HepG2 (cell line): ENCODE data around the gene CDH2. TPM values are rescaled to one million over a fixed set of nuclear protein-coding genes. Genes with fewer than 3 reads are reported as not detected.

Experiments used
- ATAC-seq: fragments of 200-7000 bp; cut with Tn5 transposase; 3 replicates; pipeline ENCODE4 v1.9.1; 2020; ENCODE audit warnings: mild to moderate bottlenecking, moderate library complexity
- BruUV-seq: library from RNA; stranded (reverse); fragments of 400-500 nt; replicated peaks from 2 replicates; lab custom pipeline; 2021; lab: Mats Ljungman, UMichigan
- CTCF ChIA-PET: fragments of 300-600 bp; formaldehyde crosslinking; extraction: SDS; loops from one replicate; lab custom pipeline; 2021; ENCODE audit warnings: low total read pairs, inconsistent platforms, low intra/inter-chr PET ratio; lab: Yijun Ruan, JAX
- POLR2A ChIA-PET: fragments of 350-600 bp; sonication (Branson Sonifier 250); formaldehyde crosslinking; loops from one replicate; lab custom pipeline; 2020; ENCODE audit warnings: antibody characterized with exemption, inconsistent platforms; lab: Yijun Ruan, JAX
- DNase-seq: peaks from one replicate; pipeline ENCODE4 v3.0.0-alpha.2; 2015; ENCODE audit warnings: low spot score
- FAIRE-seq: peaks from 3 replicates; lab custom pipeline; 2011; peaks lifted over from hg19 to GRCh38; lab: Jason Lieb, UNC
- H2AFZ ChIP-seq: one replicate; pipeline ENCODE4 v1.6.1; 2011; ENCODE audit warnings: low read length, inconsistent platforms
- H3K27ac ChIP-seq: fragments of 300-600 bp; 3 replicates; pipeline ENCODE4 v1.8.0; 2011; ENCODE audit warnings: mixed run types, mild to moderate bottlenecking, mixed read lengths, low read length, inconsistent platforms; ENCODE audit not compliant: insufficient read depth; ENCODE audit errors: extremely low read length
- H3K27me3 ChIP-seq, 2 experiments: fragments of 200-600 bp in 1 of 2; 2 replicates in 1 of 2; 3 replicates in 1 of 2; pipeline versions ENCODE4 v1.6.0 to v1.8.0; 2011; ENCODE audit warnings: low read length in 2 of 2, mild to moderate bottlenecking in 2 of 2, moderate library complexity in 2 of 2, inconsistent platforms in 1 of 2; ENCODE audit not compliant: insufficient read depth in 2 of 2, control insufficient read depth in 1 of 2
- H3K36me3 ChIP-seq, 2 experiments: fragments of 200-600 bp in 1 of 2; replicated peaks in 1 of 2; 2 replicates in 1 of 2; 3 replicates in 1 of 2; pipeline versions ENCODE4 v1.5.1 to v1.8.0; 2011; ENCODE audit warnings: low read length in 2 of 2, inconsistent platforms in 1 of 2; ENCODE audit not compliant: insufficient read depth in 2 of 2, control insufficient read depth in 1 of 2
- H3K4me1 ChIP-seq: 2 replicates; pipeline ENCODE4 v1.5.1; 2012; ENCODE audit warnings: low read length, inconsistent platforms; ENCODE audit not compliant: insufficient read depth
- H3K4me2 ChIP-seq: 2 replicates; pipeline ENCODE4 v1.6.0; 2011; ENCODE audit warnings: low read depth, low read length, inconsistent platforms
- H3K4me3 ChIP-seq, 3 experiments: fragments of 200-600 bp in 1 of 3; sonication (generic), shearing (Covaris generic) in 1 of 3; replicated peaks in 1 of 3; 2 replicates each; pipeline ENCODE4 v1.5.1; 2011 to 2016; ENCODE audit warnings: low read length in 3 of 3, inconsistent platforms in 2 of 3, low read depth in 2 of 3, mild to moderate bottlenecking in 2 of 3, control low read depth in 1 of 3, mixed read lengths in 1 of 3; ENCODE audit not compliant: insufficient read depth in 1 of 3
- H3K79me2 ChIP-seq: one replicate; pipeline ENCODE4 v1.6.1; 2011; ENCODE audit warnings: low read length, inconsistent platforms; ENCODE audit not compliant: insufficient read depth
- H3K9ac ChIP-seq: 2 replicates; pipeline ENCODE4 v1.6.0; 2011; ENCODE audit warnings: mild to moderate bottlenecking, low read depth, low read length, inconsistent platforms; ENCODE audit not compliant: insufficient read depth
- H3K9me3 ChIP-seq: 2 replicates; pipeline ENCODE4 v1.5.1; 2012; ENCODE audit warnings: mild to moderate bottlenecking, low read length
- H4K20me1 ChIP-seq: 2 replicates; pipeline ENCODE4 v1.6.0; 2011; ENCODE audit warnings: inconsistent platforms, mild to moderate bottlenecking, low read length, moderate library complexity; ENCODE audit not compliant: insufficient read depth
- ARID2 ChIP-seq: sonication (generic); formaldehyde crosslinking; IDR thresholded peaks from 2 replicates; pipeline ENCODE4 v1.8.1; 2022; ENCODE audit warnings: mild to moderate bottlenecking, missing genetic modification reagents, borderline replicate concordance
- FOSL1 ChIP-seq: sonication (generic); formaldehyde crosslinking; IDR thresholded peaks from 2 replicates; pipeline ENCODE4 v1.9.0; 2021; ENCODE audit warnings: missing genetic modification reagents, borderline replicate concordance
- MAZ ChIP-seq, 2 experiments: sonication (generic) in 1 of 2; formaldehyde crosslinking in 1 of 2; IDR thresholded peaks; 2 replicates each; pipeline versions ENCODE4 v1.5.0 to v1.6.1; 2012 to 2020; ENCODE audit warnings: low read depth in 2 of 2, mild to moderate bottlenecking in 2 of 2, borderline replicate concordance in 1 of 2, improper control_type of control experiment in 1 of 2, low read length in 1 of 2, missing genetic modification reagents in 1 of 2, moderate library complexity in 1 of 2
- MEIS2 ChIP-seq: sonication (generic); formaldehyde crosslinking; IDR thresholded peaks from 2 replicates; pipeline ENCODE4 v1.9.0; 2021; ENCODE audit warnings: mild to moderate bottlenecking, missing genetic modification reagents
- NBN ChIP-seq: fragments of 450-650 bp; conservative IDR thresholded peaks from 2 replicates; pipeline ENCODE4 v1.6.1; 2017
- NR1H2 ChIP-seq: sonication (generic); formaldehyde crosslinking; IDR thresholded peaks from 2 replicates; pipeline ENCODE4 v1.8.1; 2022; ENCODE audit warnings: low read depth, missing genetic modification reagents, borderline replicate concordance
- PAWR ChIP-seq: sonication (generic); formaldehyde crosslinking; IDR thresholded peaks from 2 replicates; pipeline ENCODE4 v1.4.0; 2020; ENCODE audit warnings: missing genetic modification reagents, mild to moderate bottlenecking, borderline replicate concordance
- RBM39 ChIP-seq: fragments of 200-400 bp; formaldehyde crosslinking; IDR thresholded peaks from one replicate; pipeline ENCODE4 v1.6.1; 2018; ENCODE audit warnings: antibody characterized with exemption, mild to moderate bottlenecking, low read depth, low read length; ENCODE audit not compliant: poor library complexity, severe bottlenecking
- RELA ChIP-seq: sonication (generic); formaldehyde crosslinking; IDR thresholded peaks from 2 replicates; pipeline ENCODE4 v1.4.0; 2020; ENCODE audit warnings: missing genetic modification reagents
- SP5 ChIP-seq: IDR thresholded peaks from 2 replicates; pipeline ENCODE4 v1.6.1; 2016; ENCODE audit warnings: low read depth, borderline replicate concordance
- ZFP90 ChIP-seq: sonication (generic); formaldehyde crosslinking; IDR thresholded peaks from 2 replicates; pipeline ENCODE4 v1.8.0; 2022; ENCODE audit warnings: missing genetic modification reagents, mild to moderate bottlenecking, inconsistent platforms, borderline replicate concordance
- ZNF234 ChIP-seq: sonication (generic); formaldehyde crosslinking; conservative IDR thresholded peaks from 2 replicates; pipeline ENCODE4 v1.5.1; 2020; ENCODE audit warnings: mild to moderate bottlenecking, missing genetic modification reagents
- ZNF777 ChIP-seq: sonication (generic); formaldehyde crosslinking; IDR thresholded peaks from 2 replicates; pipeline ENCODE4 v1.4.0; 2020; ENCODE audit warnings: missing genetic modification reagents
- ZNF800 ChIP-seq: sonication (generic); formaldehyde crosslinking; IDR thresholded peaks from 2 replicates; pipeline ENCODE4 v1.4.0; 2020; ENCODE audit warnings: missing genetic modification reagents
- WGBS: methylation state at CpG from one replicate; pipeline ENCODE4 v1.1.6; 2017; ENCODE audit warnings: low lambda C conversion rate; 5-methylcytosine and 5-hydroxymethylcytosine counted together
- in situ Hi-C: cut with HindIII; loops from 2 replicates; pipeline ENCODE4 v1.10.0; 2017; ENCODE audit warnings: low pct_unique_long_range_greater_than_20kb; ENCODE audit not compliant: extremely low pct_ligation_motif_present
- intact Hi-C: fragments of 100-400 bp; cut with micrococcal nuclease; formaldehyde crosslinking; loops from one replicate; pipeline ENCODE4 v1.10.0; 2022; ENCODE audit not compliant: unreplicated experiment
- polyA plus RNA-seq, 8 experiments: library from polyadenylated mRNA; depleted of rRNA in 3 of 8; stranded (reverse) in 7 of 8; unstranded in 1 of 8; fragments of >200 nt; fragmentation: Illumina TruSeq in 4 of 8; extraction: Trizol in 4 of 8; gene quantifications; 2 replicates each; pipeline versions ENCODE4 v1.2.1 to v1.2.3, GENCODE V29; 2011 to 2016; ENCODE audit warnings: low read depth in 4 of 8, missing spikeins in 1 of 8, mixed read lengths in 1 of 8; ENCODE audit not compliant: insufficient read depth in 1 of 8
- total RNA-seq, 5 experiments: library from RNA; depleted of rRNA; stranded (reverse); fragments of >200 nt; fragmentation: Illumina TruSeq; extraction: Trizol; gene quantifications; 2 replicates each; pipeline ENCODE4 v1.2.3, GENCODE V29; 2016; ENCODE audit warnings: low read depth in 1 of 5

Gene CDH2
- total and polyA plus RNA-seq, 2 of the 13 experiments (the other 11 are each of a cell fraction or from before 2014, with no cell fraction given): 18.6 to 36.1 TPM

- TF ChIP-seq RELA (CRISPR knock-in tag): no peak
- TF ChIP-seq ZNF777: 0 out of 2 replicates have a peak, but pooled peaks have one; percentile 32
- no peak for TF ChIP-seq NBN
- TF ChIP-seq ZNF800 (CRISPR knock-in tag): peak; percentile 50; the same call in 1 of the 2 replicates
- TF ChIP-seq RBM39: peak; percentile 44
- no peak for TF ChIP-seq FOSL1 (CRISPR knock-in tag)
- TF ChIP-seq, all 625 proteins: peak for 27
Measured at GRCh38 chr18:28175930-28176697, 816 bp downstream of the CDH2 start (continued).

- no TSS peak for BruUV-seq
- TF ChIP-seq ZFP90 (CRISPR knock-in tag) (no peak), PAWR (CRISPR knock-in tag) (no peak), NR1H2 (CRISPR knock-in tag) (no peak), ZNF234 (CRISPR knock-in tag) (0 out of 2 replicates have a peak, but pooled peaks have one; percentile 26), SP5 (peak; percentile 33; the same call in 1 of the 2 replicates), MAZ (IDR thresholded peaks at IDR 0.05; ENCODE audit: borderline replicate concordance, low read depth, low read length) (no peak), MAZ (CRISPR knock-in tag; IDR thresholded peaks at IDR 0.05; ENCODE audit: low read depth) (0 out of 2 replicates have a peak, but pooled peaks have one; percentile 24), MEIS2 (CRISPR knock-in tag) (peak; percentile 71; the same call in 1 of the 2 replicates), ARID2 (0 out of 2 replicates have a peak, but pooled peaks have one; percentile 60)
Measured at GRCh38 chr18:28175150-28175929, 1.6 kb downstream of the CDH2 start.

More at GRCh38 chr18:28175150-28175929, 1.6 kb downstream of the CDH2 start:
- Histone ChIP-seq H3K27me3 (no peaks in the 10 kb centered on the region; a peak in 1 of 5 replicates), H3K9me3 (no peaks in the 10 kb centered on the region), H3K4me1 (peaks cover 44% of the 10 kb centered on the region), H3K27ac (peak overlapping the region; percentile 65), H2AFZ (no peak overlapping the region), H3K79me2 (peaks cover 55% of the 10 kb centered on the region), H3K4me3 (peak overlapping the region; percentile 85 to 96 (median 88)), H4K20me1 (peaks cover 8% of the 10 kb centered on the region), H3K4me2 (peak overlapping the region; percentile 83), H3K36me3 (no peaks in the 10 kb centered on the region), H3K9ac (peak overlapping the region; percentile 80)
- peak; percentile 57 for FAIRE-seq
- peak; percentile 63 for ATAC-seq
- POLR2A ChIA-PET: interaction anchor here (0.8 to 2.6 kb wide), 3 partner anchors 14 to 84 kb away, joined by 3 to 24 read pairs (median 4); no protein-coding TSS in a partner anchor
- in situ Hi-C loops (loop anchor here (25.0 kb wide), 3 partner anchors 388 to 563 kb away; no protein-coding TSS in a partner anchor), intact Hi-C loops (loop anchor here (2.0 to 5.0 kb wide), 3 partner anchors 47 to 103 kb away; no protein-coding TSS in a partner anchor)
- CTCF ChIA-PET: no interaction called here
- WGBS: 3% methylated on average over 13 of the region's 53 CpGs
- peak; percentile 74 for DNase-seq
